Measurements from ENCODE around the gene AATK.

AATK gene

DNA sequence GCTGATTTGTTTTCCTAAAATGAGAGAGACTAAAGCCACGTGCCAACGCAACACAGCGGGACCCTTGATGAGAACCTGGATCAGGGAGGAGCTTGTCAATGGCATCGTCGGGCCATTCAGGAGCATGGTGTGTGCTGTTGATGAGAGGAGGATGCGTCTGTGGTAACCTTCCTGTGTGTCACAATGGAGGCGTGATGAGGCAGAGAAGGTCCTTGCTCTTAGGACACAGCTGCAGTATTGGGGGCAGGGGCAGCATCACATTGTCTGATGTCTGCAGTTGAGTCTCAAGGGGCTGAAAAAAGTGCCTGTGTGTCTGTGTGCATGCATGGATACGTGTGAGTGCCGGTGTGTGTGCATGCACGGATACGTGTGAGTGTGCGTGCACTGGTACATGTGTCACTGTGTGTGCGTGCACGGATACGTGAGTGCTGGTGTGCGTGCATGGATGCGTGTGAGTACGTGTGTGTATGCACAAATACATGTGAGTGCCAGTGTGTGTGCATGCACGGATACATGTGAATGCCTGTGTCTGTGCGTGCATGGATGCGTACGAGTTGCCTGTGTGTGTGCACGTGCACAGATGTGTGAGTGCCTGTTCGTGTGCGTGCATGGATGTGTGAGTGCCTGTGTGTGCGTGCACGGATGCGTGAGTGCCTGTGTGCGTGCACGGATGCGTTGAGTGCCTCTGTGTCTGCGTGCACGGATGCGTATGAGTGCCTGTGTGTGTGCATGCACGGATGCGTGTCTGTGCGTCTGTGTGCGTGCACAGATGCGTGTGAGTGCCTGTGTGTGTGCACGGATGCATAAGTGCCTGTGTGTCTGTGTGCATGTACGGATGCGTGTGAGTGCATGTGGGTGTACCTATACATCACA is 91.8 kb downstream of the AATK start:
- no peaks in the 10 kb centered on the region for H3K4me1 ChIP-seq (ENCODE audit: control insufficient read depth, insufficient read depth, low read length)
- H3K9ac ChIP-seq (ENCODE audit: low read depth, low read length), result no peak overlapping the region
- H3K9me3 ChIP-seq (ENCODE audit: control insufficient read depth, insufficient read depth, low read length), result no peaks in the 10 kb centered on the region
- peaks cover 9% of the 10 kb centered on the region for H3K36me3 ChIP-seq (ENCODE audit: control insufficient read depth, insufficient read depth, low read length)
- H3K4me3 ChIP-seq (ENCODE audit: low read depth, low read length), result no peak overlapping the region
- H3K27me3 ChIP-seq (ENCODE audit: control insufficient read depth, insufficient read depth, low read length), result no peaks in the 10 kb centered on the region

DNA sequence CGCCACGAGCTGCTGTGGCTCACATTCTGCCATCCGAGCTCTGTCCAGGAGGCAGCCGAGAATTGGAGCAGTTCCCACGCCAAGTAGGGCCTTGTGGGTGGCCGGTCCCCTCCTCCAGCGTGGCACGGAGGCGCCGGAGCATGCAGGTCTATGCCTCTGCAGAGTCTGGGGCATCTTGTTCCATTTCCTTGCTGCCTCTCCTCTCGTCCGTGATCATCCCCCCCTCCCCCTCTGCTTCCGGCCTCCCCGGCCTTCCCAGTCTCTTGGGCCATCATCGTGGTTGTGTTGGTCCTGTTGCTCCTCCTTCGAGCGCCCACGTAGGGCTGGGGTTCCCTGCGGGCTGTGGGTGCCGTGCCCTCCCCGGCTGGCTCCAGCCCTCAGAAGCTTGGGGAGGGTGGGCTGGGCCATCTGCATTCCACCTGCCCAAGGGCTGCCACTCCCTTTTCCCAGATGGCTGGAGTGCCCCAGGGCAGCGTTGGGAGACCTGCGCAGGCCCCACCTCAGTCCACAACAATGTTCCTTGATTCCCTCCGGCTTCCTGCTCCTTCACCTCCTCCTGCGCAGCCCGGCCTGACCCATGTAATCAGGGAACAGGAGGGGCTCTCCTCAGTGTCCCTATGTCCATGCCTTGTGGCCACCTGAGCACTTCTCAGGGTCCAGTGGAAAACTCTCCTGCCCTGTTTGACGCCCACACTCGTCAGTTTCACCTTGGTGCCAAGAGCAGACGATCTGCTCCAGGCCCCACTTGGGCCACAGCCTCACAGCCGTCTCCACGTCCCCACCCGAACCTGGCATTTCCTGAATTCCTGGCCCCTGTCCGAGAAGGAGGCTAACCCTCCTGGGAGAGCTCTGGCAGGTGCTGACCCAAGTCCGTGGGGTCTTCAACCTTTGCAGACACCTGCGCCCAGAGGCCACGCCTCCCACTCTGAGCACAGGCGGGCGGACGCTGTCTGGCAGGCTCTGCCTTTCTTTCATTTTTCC is 94.0 kb downstream of the AATK start:
- peaks cover 9% of the 10 kb centered on the region for H3K36me3 ChIP-seq (ENCODE audit: control insufficient read depth, insufficient read depth, low read length)
- no peaks in the 10 kb centered on the region for H3K4me1 ChIP-seq (ENCODE audit: control insufficient read depth, insufficient read depth, low read length)
- H3K9ac ChIP-seq (ENCODE audit: low read depth, low read length), result no peak overlapping the region
- H3K9me3 ChIP-seq (ENCODE audit: control insufficient read depth, insufficient read depth, low read length), result no peaks in the 10 kb centered on the region
- H3K27me3 ChIP-seq (ENCODE audit: control insufficient read depth, insufficient read depth, low read length), result no peaks in the 10 kb centered on the region
- no peak overlapping the region for H3K4me3 ChIP-seq (ENCODE audit: low read depth, low read length)

DNA sequence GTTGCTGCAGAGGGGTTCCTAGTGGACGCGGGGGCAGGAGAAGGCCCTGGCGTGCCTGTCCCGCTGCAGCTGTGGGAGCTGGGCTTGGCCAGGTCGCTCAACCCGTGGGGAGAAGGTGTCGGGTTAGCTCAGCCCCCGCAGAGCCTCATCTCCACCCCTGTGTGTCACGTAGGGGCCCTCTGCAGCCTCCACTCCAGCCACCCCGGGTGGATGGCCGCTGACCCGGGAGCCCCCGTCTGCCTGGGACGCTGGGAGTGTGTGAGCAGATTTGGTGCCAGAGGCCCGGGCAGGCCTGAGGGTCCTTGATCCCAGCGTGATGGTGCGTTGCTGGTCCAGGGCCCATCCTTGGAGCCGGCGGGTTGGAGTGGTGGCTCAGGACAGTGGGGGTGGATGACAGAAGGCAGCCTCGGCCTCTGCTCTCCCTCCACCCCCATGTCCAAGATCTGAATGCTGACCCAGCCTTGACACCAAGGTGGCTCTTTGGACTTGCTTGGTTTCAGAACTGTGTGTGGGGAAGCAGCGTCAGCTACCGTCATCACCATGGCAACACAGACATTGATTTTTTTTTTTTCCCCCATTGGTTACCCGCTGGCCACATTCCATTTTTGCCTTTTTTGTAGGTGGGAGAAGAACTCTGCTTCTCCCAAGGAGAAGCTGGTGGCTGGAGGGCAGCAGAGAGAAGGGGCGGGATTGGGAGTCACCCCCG is 95.3 kb downstream of the AATK start:
- Histone ChIP-seq H3K4me1 (ENCODE audit: control insufficient read depth, insufficient read depth, low read length) (no peaks in the 10 kb centered on the region), H3K27me3 (ENCODE audit: control insufficient read depth, insufficient read depth, low read length) (no peaks in the 10 kb centered on the region), H3K36me3 (ENCODE audit: control insufficient read depth, insufficient read depth, low read length) (peaks cover 5% of the 10 kb centered on the region), H3K4me3 (ENCODE audit: low read depth, low read length) (no peak overlapping the region), H3K9ac (ENCODE audit: low read depth, low read length) (no peak overlapping the region), H3K9me3 (ENCODE audit: control insufficient read depth, insufficient read depth, low read length) (no peaks in the 10 kb centered on the region)

DNA sequence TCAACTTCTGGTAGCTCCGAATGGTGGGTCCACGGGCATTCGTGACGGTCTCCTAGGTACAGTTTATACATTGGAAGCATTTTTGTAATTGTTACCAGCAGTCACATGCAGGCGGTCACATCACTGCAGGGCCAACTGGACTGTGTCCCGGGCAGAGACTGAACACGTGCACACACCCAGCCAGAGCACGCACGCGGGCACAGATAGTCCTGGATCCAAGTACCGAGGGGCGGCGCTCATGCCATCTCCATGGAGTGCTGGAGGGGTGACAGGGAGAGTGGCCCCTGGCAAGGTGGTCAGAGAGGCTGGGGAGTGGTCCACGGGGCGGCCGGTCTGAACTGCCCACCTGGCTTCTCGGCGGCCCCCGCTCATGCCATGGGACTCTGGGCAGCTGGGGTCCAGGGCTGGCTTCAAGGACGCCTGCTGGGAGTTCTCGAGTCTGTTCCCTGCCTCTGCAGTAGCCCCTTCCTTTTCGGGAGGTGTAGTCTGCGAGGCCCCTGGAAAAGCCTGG is 96.8 kb downstream of the AATK start:
- no peaks in the 10 kb centered on the region for H3K27me3 ChIP-seq (ENCODE audit: control insufficient read depth, insufficient read depth, low read length)
- no peaks in the 10 kb centered on the region for H3K9me3 ChIP-seq (ENCODE audit: control insufficient read depth, insufficient read depth, low read length)
- no peak overlapping the region for H3K9ac ChIP-seq (ENCODE audit: low read depth, low read length)
- no peak overlapping the region for H3K4me3 ChIP-seq (ENCODE audit: low read depth, low read length)
- H3K4me1 ChIP-seq (ENCODE audit: control insufficient read depth, insufficient read depth, low read length), result no peaks in the 10 kb centered on the region
- peaks cover 6% of the 10 kb centered on the region for H3K36me3 ChIP-seq (ENCODE audit: control insufficient read depth, insufficient read depth, low read length)

DNA sequence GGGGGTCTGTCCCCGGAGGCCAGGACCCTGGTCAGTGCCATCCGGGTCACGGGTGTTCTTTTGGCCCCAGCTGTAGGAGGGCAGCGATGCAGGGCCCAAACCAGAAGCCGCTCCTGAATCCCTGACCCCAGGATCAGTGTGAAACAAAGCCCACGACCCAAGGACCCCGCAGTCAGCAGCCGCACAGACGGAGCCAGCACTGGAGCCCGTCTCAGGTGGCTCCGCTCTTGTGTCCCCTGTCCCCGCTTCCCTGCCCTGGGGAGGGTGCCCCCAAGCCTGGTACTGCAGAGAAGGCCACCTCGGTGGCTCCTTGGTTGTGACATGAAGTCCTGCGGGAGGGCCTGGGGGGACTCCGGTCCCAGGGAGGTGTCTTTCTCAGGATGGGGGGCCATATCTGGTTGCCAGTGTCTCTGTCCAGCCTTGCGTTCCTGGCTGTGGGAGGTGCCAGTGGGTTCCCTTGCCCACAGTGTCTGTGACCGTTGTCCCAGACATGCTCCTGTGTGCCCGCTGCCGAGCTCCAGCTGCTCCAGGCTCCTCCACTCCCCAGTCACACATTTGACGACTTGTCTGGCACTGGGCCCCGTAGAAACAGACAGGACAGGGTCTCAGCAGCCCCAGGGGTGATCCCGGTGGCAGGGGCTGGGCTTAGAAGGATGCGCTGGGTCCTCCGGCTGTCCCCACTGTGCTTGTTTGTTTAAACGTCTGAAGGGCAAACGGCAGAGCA is 97.4 kb downstream of the AATK start:
- Histone ChIP-seq H3K4me3 (ENCODE audit: low read depth, low read length) (no peak overlapping the region), H3K4me1 (ENCODE audit: control insufficient read depth, insufficient read depth, low read length) (no peaks in the 10 kb centered on the region), H3K27me3 (ENCODE audit: control insufficient read depth, insufficient read depth, low read length) (no peaks in the 10 kb centered on the region), H3K9ac (ENCODE audit: low read depth, low read length) (no peak overlapping the region), H3K36me3 (ENCODE audit: control insufficient read depth, insufficient read depth, low read length) (peaks cover 6% of the 10 kb centered on the region), H3K9me3 (ENCODE audit: control insufficient read depth, insufficient read depth, low read length) (no peaks in the 10 kb centered on the region)

DNA sequence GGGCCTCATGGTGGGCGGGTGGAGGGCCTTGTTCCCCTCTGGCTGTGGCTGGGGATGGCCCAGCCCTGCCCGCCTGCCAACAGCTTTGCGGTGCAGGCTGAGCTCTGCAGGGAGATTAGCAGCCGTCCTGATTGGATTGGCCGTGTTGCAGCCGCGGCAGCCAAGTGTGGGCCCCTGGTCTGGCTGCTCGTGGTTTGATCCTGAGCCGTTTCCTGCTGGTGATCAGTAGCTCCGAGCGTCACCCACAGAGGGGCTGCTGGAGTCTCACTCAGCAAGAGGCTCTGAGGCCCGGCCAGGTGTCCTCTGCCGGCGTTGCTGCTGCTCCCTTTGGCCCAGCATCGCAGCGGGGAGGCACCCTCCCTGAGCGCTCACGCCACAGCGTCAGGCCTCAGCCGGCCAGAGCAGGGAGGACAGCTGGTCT is 98.6 kb downstream of the AATK start:
- Histone ChIP-seq H3K27me3 (ENCODE audit: control insufficient read depth, insufficient read depth, low read length) (no peaks in the 10 kb centered on the region), H3K36me3 (ENCODE audit: control insufficient read depth, insufficient read depth, low read length) (peaks cover 5% of the 10 kb centered on the region), H3K9ac (ENCODE audit: low read depth, low read length) (no peak overlapping the region), H3K4me3 (ENCODE audit: low read depth, low read length) (no peak overlapping the region), H3K4me1 (ENCODE audit: control insufficient read depth, insufficient read depth, low read length) (no peaks in the 10 kb centered on the region), H3K9me3 (ENCODE audit: control insufficient read depth, insufficient read depth, low read length) (no peaks in the 10 kb centered on the region)

Measured in iPS-15b (cell line).